ENCODE measurements around the gene ZNF658. TPM values are rescaled to one million over a fixed set of nuclear protein-coding genes. Genes with fewer than 3 reads are reported as not detected.
"Not testable (repeated sequence)": the region's sequence is repeated elsewhere in the genome, so short reads cannot be mapped to it uniquely, and the experiment has no call there.

ZNF658 gene
- polyA plus RNA-seq, 1 donor, result 4.4 TPM

- WGBS (ENCODE audit: insufficient coverage, low lambda C conversion rate), result no CpG with 5 or more reads among the region's 3 CpGs
- not testable (repeated sequence) for H3K27ac ChIP-seq (ENCODE audit: low read length)
Measured at GRCh38 chr9:66937662-66938061, 37.1 kb downstream of the ZNF658 start.

GRCh38 chr9:66938322-66938721 is 37.8 kb downstream of the ZNF658 start:
- 92% methylated on average over 3 of the region's 5 CpGs for WGBS (ENCODE audit: insufficient coverage, low lambda C conversion rate)
- not testable (repeated sequence) for DNase-seq; H3K9me3 ChIP-seq (ENCODE audit: control insufficient read depth, low read depth, low read length); H3K36me3 ChIP-seq (ENCODE audit: control insufficient read depth, insufficient read depth, low read length); H3K4me1 ChIP-seq (ENCODE audit: control insufficient read depth, insufficient read depth, low read length); H3K27me3 ChIP-seq (ENCODE audit: control insufficient read depth, insufficient read depth, low read length); H3K27ac ChIP-seq (ENCODE audit: low read length); H3K4me3 ChIP-seq (ENCODE audit: low read length)

More at GRCh38 chr9:66937662-66938061, 37.1 kb downstream of the ZNF658 start:
- H3K36me3 ChIP-seq (ENCODE audit: control insufficient read depth, insufficient read depth, low read length); H3K4me1 ChIP-seq (ENCODE audit: control insufficient read depth, insufficient read depth, low read length); H3K9me3 ChIP-seq (ENCODE audit: control insufficient read depth, low read depth, low read length); H3K27me3 ChIP-seq (ENCODE audit: control insufficient read depth, insufficient read depth, low read length); H3K4me3 ChIP-seq (ENCODE audit: low read length); DNase-seq: not testable (repeated sequence)

- not testable (repeated sequence) for H3K27me3 ChIP-seq (ENCODE audit: control insufficient read depth, insufficient read depth, low read length); H3K27ac ChIP-seq (ENCODE audit: low read length); H3K4me1 ChIP-seq (ENCODE audit: control insufficient read depth, insufficient read depth, low read length); DNase-seq; H3K9me3 ChIP-seq (ENCODE audit: control insufficient read depth, low read depth, low read length); H3K36me3 ChIP-seq (ENCODE audit: control insufficient read depth, insufficient read depth, low read length); H3K4me3 ChIP-seq (ENCODE audit: low read length)
- no CpG with 5 or more reads among the region's 2 CpGs for WGBS (ENCODE audit: insufficient coverage, low lambda C conversion rate)
Measured at GRCh38 chr9:66939878-66940830, 39.6 kb downstream of the ZNF658 start.

GRCh38 chr9:66942400-66943155 is 42.1 kb downstream of the ZNF658 start:
- H3K4me1 ChIP-seq (ENCODE audit: control insufficient read depth, insufficient read depth, low read length); H3K27ac ChIP-seq (ENCODE audit: low read length); H3K36me3 ChIP-seq (ENCODE audit: control insufficient read depth, insufficient read depth, low read length); H3K27me3 ChIP-seq (ENCODE audit: control insufficient read depth, insufficient read depth, low read length); H3K9me3 ChIP-seq (ENCODE audit: control insufficient read depth, low read depth, low read length); H3K4me3 ChIP-seq (ENCODE audit: low read length): not testable (repeated sequence)
- WGBS (ENCODE audit: insufficient coverage, low lambda C conversion rate), result no CpG with 5 or more reads among the region's 5 CpGs
- peak in 1 of 2 donors; percentile 1 for DNase-seq

- H3K36me3 ChIP-seq (ENCODE audit: control insufficient read depth, insufficient read depth, low read length); H3K4me1 ChIP-seq (ENCODE audit: control insufficient read depth, insufficient read depth, low read length); H3K4me3 ChIP-seq (ENCODE audit: low read length); H3K27ac ChIP-seq (ENCODE audit: low read length); H3K27me3 ChIP-seq (ENCODE audit: control insufficient read depth, insufficient read depth, low read length); H3K9me3 ChIP-seq (ENCODE audit: control insufficient read depth, low read depth, low read length); DNase-seq: not testable (repeated sequence)
- WGBS (ENCODE audit: insufficient coverage, low lambda C conversion rate), result no CpG with 5 or more reads among the region's 11 CpGs
Measured at GRCh38 chr9:66952576-66952975, 52.1 kb downstream of the ZNF658 start.

Other genes with a start within 250 kb of the ZNF658 start
- not detected for gene SPATA31A3, start 91.8 kb downstream of the ZNF658 start, polyA plus RNA-seq